ENCODE data around the gene CDK5. TPM values are rescaled to one million over a fixed set of nuclear protein-coding genes. Genes with fewer than 3 reads are reported as not detected.
A peak's percentile ranks its signal among the peaks of the same experiment; 100 is the strongest.

Gene CDK5
- total and polyA plus RNA-seq, 9 of the 15 experiments (the other 6 are each of a cell fraction or from before 2014, with no cell fraction given): 3.2 to 38.0 (median 27.5) TPM

GRCh38 chr7:151014950-151015349 lies 42.7 kb downstream of the CDK5 start:
- Histone ChIP-seq H3K79me2 (ENCODE audit: control insufficient read depth, insufficient read depth, low read length) (peaks cover 32% of the 10 kb centered on the region), H3K36me3 (ENCODE audit: control insufficient read depth, insufficient read depth, low read length) (peaks cover 40% of the 10 kb centered on the region; the same call in 2 of the 3 replicates), H2AFZ (ENCODE audit: low read depth, low read length) (no peak overlapping the region), H3K27ac (ENCODE audit: extremely low read depth, low read depth, low read length) (no peak overlapping the region), H3K27me3 (ENCODE audit: control insufficient read depth in 2 of 2, insufficient read depth in 2 of 2, low read length in 2 of 2) (no peaks in the 10 kb centered on the region; a peak in 1 of 5 replicates), H3K4me2 (ENCODE audit: insufficient read depth, low read length) (no peak overlapping the region), H3K4me3 (no peak overlapping the region), H3K9ac (ENCODE audit: insufficient read depth in 1 of 2, low read depth in 2 of 2, low read length in 2 of 2) (peak overlapping the region in 1 of 2 experiments; percentile 28; a peak in 1 of 4 replicates), H4K20me1 (replicated peaks; ENCODE audit: control insufficient read depth, insufficient read depth, low read length) (no peaks in the 10 kb centered on the region), H3K4me1 (replicated peaks in 1 of 2; ENCODE audit: control insufficient read depth in 2 of 2, insufficient read depth in 2 of 2, low read length in 2 of 2) (peaks cover 38 to 84% of the 10 kb centered on the region in 2 experiments), H3K9me3 (replicated peaks; ENCODE audit: control insufficient read depth, insufficient read depth, low read depth, low read length) (no peaks in the 10 kb centered on the region), H3K9me1 (ENCODE audit: control insufficient read depth, insufficient read depth, low read length) (no peaks in the 10 kb centered on the region)
- ATAC-seq (no peak), DNase-seq (ENCODE audit: extremely low read depth in 1 of 4, low spot score in 3 of 4) (no peak), FAIRE-seq (no peak)
- no TSS peak for BruUV-seq (replicated peaks)
- TF ChIP-seq NCOA4 (IDR thresholded peaks at IDR 0.05; ENCODE audit: partially characterized antibody) (no peak), MITF (IDR thresholded peaks at IDR 0.05) (no peak), ETS2 (tag; IDR thresholded peaks at IDR 0.05; ENCODE audit: borderline replicate concordance, poor library complexity, severe bottlenecking) (no peak), TEAD4 (IDR thresholded peaks at IDR 0.05; ENCODE audit: low read length) (no peak), TEAD4 (CRISPR knock-in tag; IDR thresholded peaks at IDR 0.05; ENCODE audit: borderline replicate concordance) (no peak)
- in situ Hi-C loops (cut with MboI): no loop called here
- intact Hi-C loops (cut with micrococcal nuclease): loop anchor here (10.0 kb wide), 1 partner anchor 160 kb away; no protein-coding TSS in a partner anchor
- 77% methylated on average over 8 of the region's 8 CpGs for WGBS (ENCODE audit: insufficient coverage, low coverage, missing lambda C conversion rate)
- POLR2A ChIA-PET: interaction anchor here (0.9 to 1.2 kb wide), 4 partner anchors 9 to 15 kb away, joined by 3 to 4 read pairs (median 4); partner anchors contain the start of genes ABCB8 and ATG9B
- CTCF ChIA-PET (ENCODE audit: low intra/inter-chr PET ratio): no interaction called here

All from K562 (cell line).